HepG2 (cell line): ENCODE measurements around the gene ZSCAN4. TPM values are rescaled to one million over a fixed set of nuclear protein-coding genes. Genes with fewer than 3 reads are reported as not detected.
A peak's percentile ranks its signal among the peaks of the same experiment; 100 is the strongest.

Source experiments
- ATF2 ChIP-seq: sonication (generic); formaldehyde crosslinking; IDR thresholded peaks from 2 replicates; pipeline ENCODE4 v1.4.0; 2020; ENCODE audit warnings: missing genetic modification reagents
- EP300 ChIP-seq, 3 experiments: sonication (generic) in 1 of 3; formaldehyde crosslinking in 1 of 3; IDR thresholded peaks; 2 replicates each; pipeline versions ENCODE4 v1.5.1 to v1.6.1; 2011 to 2020; ENCODE audit warnings: low read depth in 2 of 3, low read length in 2 of 3, borderline replicate concordance in 1 of 3, improper control_type of control experiment in 1 of 3, mild to moderate bottlenecking in 1 of 3, missing genetic modification reagents in 1 of 3, moderate library complexity in 1 of 3
- IRF9 ChIP-seq: sonication (generic); formaldehyde crosslinking; IDR thresholded peaks from 2 replicates; pipeline ENCODE4 v1.8.0; 2022; ENCODE audit warnings: missing genetic modification reagents, mild to moderate bottlenecking, borderline replicate concordance
- KLF12 ChIP-seq: sonication (generic); formaldehyde crosslinking; IDR thresholded peaks from 2 replicates; pipeline ENCODE4 v1.4.0; 2020; ENCODE audit warnings: missing genetic modification reagents, borderline replicate concordance
- KLF6 ChIP-seq: IDR thresholded peaks from 2 replicates; pipeline ENCODE4 v1.8.0; 2016; ENCODE audit warnings: missing biosample characterization, missing genetic modification reagents
- KMT2A ChIP-seq: sonication (generic); formaldehyde crosslinking; IDR thresholded peaks from 2 replicates; pipeline ENCODE4 v1.4.0; 2020; ENCODE audit warnings: missing genetic modification reagents
- NKX3-1 ChIP-seq: sonication (generic); formaldehyde crosslinking; IDR thresholded peaks from 2 replicates; pipeline ENCODE4 v1.5.0; 2020; ENCODE audit warnings: missing genetic modification reagents
- PATZ1 ChIP-seq: sonication (generic); formaldehyde crosslinking; IDR thresholded peaks from 2 replicates; pipeline ENCODE4 v1.4.0; 2020; ENCODE audit warnings: missing genetic modification reagents
- SIX4 ChIP-seq: sonication (generic); formaldehyde crosslinking; IDR thresholded peaks from 2 replicates; pipeline ENCODE4 v1.4.0; 2020; ENCODE audit warnings: missing genetic modification reagents
- SP140L ChIP-seq: sonication (generic); formaldehyde crosslinking; IDR thresholded peaks from 2 replicates; pipeline ENCODE4 v1.4.0; 2020; ENCODE audit warnings: missing genetic modification reagents, borderline replicate concordance
- ZBTB1 ChIP-seq: sonication (generic); formaldehyde crosslinking; IDR thresholded peaks from 2 replicates; pipeline ENCODE4 v1.4.0; 2020; ENCODE audit warnings: missing genetic modification reagents, borderline replicate concordance
- ZBTB14 ChIP-seq: sonication (generic); formaldehyde crosslinking; IDR thresholded peaks from 2 replicates; pipeline ENCODE4 v1.4.0; 2020; ENCODE audit warnings: missing genetic modification reagents
- ZBTB2 ChIP-seq: sonication (generic); formaldehyde crosslinking; IDR thresholded peaks from 2 replicates; pipeline ENCODE4 v1.8.0; 2022; ENCODE audit warnings: low read depth, missing genetic modification reagents
- ZNF207 ChIP-seq: fragments of 450-650 bp; IDR thresholded peaks from 2 replicates; pipeline ENCODE4 v1.6.1; 2016; ENCODE audit warnings: antibody characterized with exemption, borderline replicate concordance
- ZNF280B ChIP-seq: sonication (generic); formaldehyde crosslinking; IDR thresholded peaks from 2 replicates; pipeline ENCODE4 v1.5.0; 2020; ENCODE audit warnings: missing genetic modification reagents, mild to moderate bottlenecking, borderline replicate concordance
- ZNF3 ChIP-seq: IDR thresholded peaks from 2 replicates; pipeline ENCODE4 v1.7.0; 2017; ENCODE audit warnings: inconsistent platforms
- ZNF33B ChIP-seq: sonication (generic); formaldehyde crosslinking; IDR thresholded peaks from 2 replicates; pipeline ENCODE4 v1.5.1; 2020; ENCODE audit warnings: mild to moderate bottlenecking, missing genetic modification reagents
- ZNF468 ChIP-seq: sonication (generic); formaldehyde crosslinking; IDR thresholded peaks from 2 replicates; pipeline ENCODE4 v1.8.0; 2022; ENCODE audit warnings: mild to moderate bottlenecking, moderate library complexity, missing genetic modification reagents
- ZSCAN31 ChIP-seq: sonication (generic); formaldehyde crosslinking; IDR thresholded peaks from 2 replicates; pipeline ENCODE4 v1.5.0; 2020; ENCODE audit warnings: low read depth, mild to moderate bottlenecking, missing genetic modification reagents
- polyA plus RNA-seq, 8 experiments: library from polyadenylated mRNA; depleted of rRNA in 3 of 8; stranded (reverse) in 7 of 8; unstranded in 1 of 8; fragments of >200 nt; fragmentation: Illumina TruSeq in 4 of 8; extraction: Trizol in 4 of 8; gene quantifications; 2 replicates each; pipeline versions ENCODE4 v1.2.1 to v1.2.3, GENCODE V29; 2011 to 2016; ENCODE audit warnings: low read depth in 4 of 8, missing spikeins in 1 of 8, mixed read lengths in 1 of 8; ENCODE audit not compliant: insufficient read depth in 1 of 8
- total RNA-seq, 5 experiments: library from RNA; depleted of rRNA; stranded (reverse); fragments of >200 nt; fragmentation: Illumina TruSeq; extraction: Trizol; gene quantifications; 2 replicates each; pipeline ENCODE4 v1.2.3, GENCODE V29; 2016; ENCODE audit warnings: low read depth in 1 of 5

ZSCAN4 gene
- total and polyA plus RNA-seq, 2 of the 13 experiments (the other 11 are each of a cell fraction or from before 2014, with no cell fraction given), result 0.60 to 0.73 TPM

- TF ChIP-seq ZNF33B (CRISPR knock-in tag) (no peak), KLF12 (CRISPR knock-in tag) (0 out of 2 replicates have a peak, but pooled peaks have one; percentile 25), NKX3-1 (no peak), ZBTB1 (CRISPR knock-in tag) (no peak), SP140L (CRISPR knock-in tag) (no peak), EP300 (IDR thresholded peaks at IDR 0.05; ENCODE audit: low read depth in 2 of 2, low read length in 2 of 2) (no peak), EP300 (CRISPR knock-in tag; IDR thresholded peaks at IDR 0.05; ENCODE audit: borderline replicate concordance) (no peak), ZBTB14 (CRISPR knock-in tag) (no peak), ZNF3 (CRISPR knock-in tag) (no peak), ZBTB2 (CRISPR knock-in tag) (no peak), ZNF280B (CRISPR knock-in tag) (no peak), ATF2 (0 out of 2 replicates have a peak, but pooled peaks have one; percentile 25), ZSCAN31 (CRISPR knock-in tag) (no peak; the same call in 1 of the 2 replicates), IRF9 (no peak), PATZ1 (peak; percentile 85), KLF6 (CRISPR knock-in tag) (0 out of 2 replicates have a peak, but pooled peaks have one; percentile 60), KMT2A (CRISPR knock-in tag) (peak; percentile 89), SIX4 (CRISPR knock-in tag) (0 out of 2 replicates have a peak, but pooled peaks have one; percentile 12), ZNF468 (no peak), ZNF207 (no peak)
These were observed 35.5 kb upstream of the ZSCAN4 start, which contains the start of gene ZNF211 (continued) for GRCh38 chr19:57632987-57633831.
